ENCODE data around the gene ZKSCAN2. TPM values are rescaled to one million over a fixed set of nuclear protein-coding genes. Genes with fewer than 3 reads are reported as not detected.
A peak's percentile ranks its signal among the peaks of the same experiment; 100 is the strongest.

ZKSCAN2 gene
- total and polyA plus RNA-seq, 9 of the 15 experiments (the other 6 are each of a cell fraction or from before 2014, with no cell fraction given), result 1.3 to 9.5 (median 4.2) TPM

DNA sequence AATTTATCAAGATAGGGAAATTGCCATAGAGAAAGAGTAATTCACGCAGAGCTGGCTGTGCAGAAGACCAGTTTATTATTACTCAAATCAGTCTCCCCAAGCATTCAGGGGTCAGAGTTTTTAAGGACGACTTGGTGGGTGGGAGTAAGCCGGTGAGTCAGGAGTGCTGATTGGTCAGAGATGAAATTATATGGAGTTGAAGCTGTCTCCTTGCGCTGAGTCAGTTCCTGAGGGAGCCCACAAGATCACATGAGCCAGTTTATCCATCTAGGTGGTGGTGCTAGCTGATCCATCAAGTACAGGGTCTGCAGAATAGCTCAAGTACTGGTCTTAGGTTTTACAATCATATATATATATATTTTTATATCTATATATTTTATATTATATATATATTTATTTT, 46.9 kb downstream of the ZKSCAN2 start (continued):
- TF ChIP-seq ZNF518B (CRISPR knock-in tag; IDR thresholded peaks at IDR 0.05) (no peak), IRF2 (CRISPR knock-in tag; IDR thresholded peaks at IDR 0.05) (no peak), PML (IDR thresholded peaks at IDR 0.05; ENCODE audit: low read length) (no peak), SLC30A9 (CRISPR knock-in tag; IDR thresholded peaks at IDR 0.05) (no peak), NONO (IDR thresholded peaks at IDR 0.05; ENCODE audit: low read depth in 2 of 2, low read length in 1 of 2) (no peak), SNIP1 (IDR thresholded peaks at IDR 0.05; ENCODE audit: low read depth) (no peak), BACH1 (tag; IDR thresholded peaks at IDR 0.05) (no peak), RAD51 (IDR thresholded peaks at IDR 0.05; ENCODE audit: borderline replicate concordance, low read depth) (no peak), FOXA1 (IDR thresholded peaks at IDR 0.05; ENCODE audit: borderline replicate concordance) (no peak), FOXJ3 (CRISPR knock-in tag; IDR thresholded peaks at IDR 0.05) (no peak), ZNF324 (CRISPR knock-in tag; IDR thresholded peaks at IDR 0.05) (no peak), ZSCAN29 (IDR thresholded peaks at IDR 0.05) (no peak), ARID1B (IDR thresholded peaks at IDR 0.05) (peak; percentile 36; the same call in 1 of the 2 replicates), ZNF3 (CRISPR knock-in tag; IDR thresholded peaks at IDR 0.05) (no peak), USF1 (CRISPR knock-in tag; IDR thresholded peaks at IDR 0.05) (peak; percentile 38; the same call in 1 of the 2 replicates), ILK (tag; IDR thresholded peaks at IDR 0.05; ENCODE audit: borderline replicate concordance, low read depth) (no peak), SMAD3 (CRISPR knock-in tag; conservative IDR thresholded peaks at IDR 0.05) (no peak)
- TF ChIP-seq, protein P1, sequence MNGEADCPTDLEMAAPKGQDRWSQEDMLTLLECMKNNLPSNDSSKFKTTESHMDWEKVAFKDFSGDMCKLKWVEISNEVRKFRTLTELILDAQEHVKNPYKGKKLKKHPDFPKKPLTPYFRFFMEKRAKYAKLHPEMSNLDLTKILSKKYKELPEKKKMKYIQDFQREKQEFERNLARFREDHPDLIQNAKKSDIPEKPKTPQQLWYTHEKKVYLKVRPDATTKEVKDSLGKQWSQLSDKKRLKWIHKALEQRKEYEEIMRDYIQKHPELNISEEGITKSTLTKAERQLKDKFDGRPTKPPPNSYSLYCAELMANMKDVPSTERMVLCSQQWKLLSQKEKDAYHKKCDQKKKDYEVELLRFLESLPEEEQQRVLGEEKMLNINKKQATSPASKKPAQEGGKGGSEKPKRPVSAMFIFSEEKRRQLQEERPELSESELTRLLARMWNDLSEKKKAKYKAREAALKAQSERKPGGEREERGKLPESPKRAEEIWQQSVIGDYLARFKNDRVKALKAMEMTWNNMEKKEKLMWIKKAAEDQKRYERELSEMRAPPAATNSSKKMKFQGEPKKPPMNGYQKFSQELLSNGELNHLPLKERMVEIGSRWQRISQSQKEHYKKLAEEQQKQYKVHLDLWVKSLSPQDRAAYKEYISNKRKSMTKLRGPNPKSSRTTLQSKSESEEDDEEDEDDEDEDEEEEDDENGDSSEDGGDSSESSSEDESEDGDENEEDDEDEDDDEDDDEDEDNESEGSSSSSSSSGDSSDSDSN (IDR thresholded peaks at IDR 0.05; ENCODE audit: borderline replicate concordance in 1 of 2, low read depth in 2 of 2, low read length in 2 of 2), result no peak
- TF ChIP-seq, protein P2, sequence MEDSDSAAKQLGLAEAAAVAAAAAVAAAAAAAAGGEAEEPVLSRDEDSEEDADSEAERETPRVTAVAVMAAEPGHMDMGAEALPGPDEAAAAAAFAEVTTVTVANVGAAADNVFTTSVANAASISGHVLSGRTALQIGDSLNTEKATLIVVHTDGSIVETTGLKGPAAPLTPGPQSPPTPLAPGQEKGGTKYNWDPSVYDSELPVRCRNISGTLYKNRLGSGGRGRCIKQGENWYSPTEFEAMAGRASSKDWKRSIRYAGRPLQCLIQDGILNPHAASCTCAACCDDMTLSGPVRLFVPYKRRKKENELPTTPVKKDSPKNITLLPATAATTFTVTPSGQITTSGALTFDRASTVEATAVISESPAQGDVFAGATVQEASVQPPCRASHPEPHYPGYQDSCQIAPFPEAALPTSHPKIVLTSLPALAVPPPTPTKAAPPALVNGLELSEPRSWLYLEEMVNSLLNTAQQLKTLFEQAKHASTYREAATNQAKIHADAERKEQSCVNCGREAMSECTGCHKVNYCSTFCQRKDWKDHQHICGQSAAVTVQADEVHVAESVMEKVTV (CRISPR knock-in tag; IDR thresholded peaks at IDR 0.05), result no peak
- TF ChIP-seq, protein P3, sequence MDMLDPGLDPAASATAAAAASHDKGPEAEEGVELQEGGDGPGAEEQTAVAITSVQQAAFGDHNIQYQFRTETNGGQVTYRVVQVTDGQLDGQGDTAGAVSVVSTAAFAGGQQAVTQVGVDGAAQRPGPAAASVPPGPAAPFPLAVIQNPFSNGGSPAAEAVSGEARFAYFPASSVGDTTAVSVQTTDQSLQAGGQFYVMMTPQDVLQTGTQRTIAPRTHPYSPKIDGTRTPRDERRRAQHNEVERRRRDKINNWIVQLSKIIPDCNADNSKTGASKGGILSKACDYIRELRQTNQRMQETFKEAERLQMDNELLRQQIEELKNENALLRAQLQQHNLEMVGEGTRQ (CRISPR knock-in tag; IDR thresholded peaks at IDR 0.05), result peak; percentile 55; the same call in 1 of the 2 replicates
